DLD1 (cell line): ENCODE data around the gene NACC1.

Source experiments
- in situ Hi-C: cut with HindIII; loops from 2 replicates; pipeline ENCODE4 v1.10.0; 2017; ENCODE audit warnings: low sequenced_read_pairs

The NACC1 gene

GRCh38 chr19:13189600-13189999 lies 71.5 kb downstream of the NACC1 start:
- in situ Hi-C loops, result no loop called here
